CMK (cell line): Measurements from ENCODE around the gene HADHB.
"Not testable (repeated sequence)": the region's sequence is repeated elsewhere in the genome, so short reads cannot be mapped to it uniquely, and the experiment has no call there.

Experiments used
- DNase-seq: peaks from one replicate; pipeline ENCODE4 v3.0.0-alpha.2; 2010; ENCODE audit warnings: low read depth

HADHB gene

DNA sequence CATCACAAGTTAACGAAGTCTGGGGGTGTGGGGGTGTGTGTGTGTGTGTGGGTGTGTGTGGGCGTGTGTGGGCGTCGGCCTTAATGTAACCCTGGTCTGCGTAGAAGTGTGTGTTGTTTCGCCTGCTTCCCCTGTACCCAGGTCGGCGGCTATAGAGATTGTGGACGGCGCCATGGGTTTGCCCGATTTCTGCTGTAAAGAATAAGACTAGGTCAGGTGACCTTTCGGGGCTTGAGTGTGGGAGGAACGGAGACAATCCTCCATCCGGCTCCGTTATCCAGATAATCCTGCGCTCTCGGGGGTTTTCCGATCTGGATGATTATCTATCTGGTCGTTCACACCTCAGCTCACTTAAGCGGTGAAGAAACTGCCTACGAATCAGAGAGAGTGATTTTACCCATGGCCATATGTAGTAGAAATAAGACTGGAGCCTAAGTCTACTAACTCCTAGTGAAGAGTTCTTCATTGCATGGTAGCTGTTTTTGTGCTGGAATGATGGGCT is 543 bp downstream of the HADHB start:
- DNase-seq = no peak

DNA sequence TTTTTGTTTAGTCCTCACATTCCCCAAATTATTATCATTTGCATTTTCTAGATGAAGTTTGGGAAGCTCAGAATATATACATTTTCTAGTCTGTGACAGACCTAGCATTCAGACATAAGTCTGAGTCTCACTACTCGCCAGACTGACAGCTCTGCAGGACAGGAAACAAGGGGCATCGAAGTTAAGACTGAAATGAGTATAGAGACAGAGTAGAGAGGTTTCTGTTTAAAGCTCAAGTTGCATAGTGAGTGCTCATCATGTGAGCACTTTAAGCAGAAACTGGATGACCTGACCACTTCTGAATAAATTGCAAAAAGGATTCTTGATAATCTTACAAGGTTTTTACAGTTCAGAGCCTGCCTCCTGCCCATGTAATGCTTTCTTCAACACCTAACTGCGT is 1.1 kb downstream of the HADHB start:
- no peak for DNase-seq

DNA sequence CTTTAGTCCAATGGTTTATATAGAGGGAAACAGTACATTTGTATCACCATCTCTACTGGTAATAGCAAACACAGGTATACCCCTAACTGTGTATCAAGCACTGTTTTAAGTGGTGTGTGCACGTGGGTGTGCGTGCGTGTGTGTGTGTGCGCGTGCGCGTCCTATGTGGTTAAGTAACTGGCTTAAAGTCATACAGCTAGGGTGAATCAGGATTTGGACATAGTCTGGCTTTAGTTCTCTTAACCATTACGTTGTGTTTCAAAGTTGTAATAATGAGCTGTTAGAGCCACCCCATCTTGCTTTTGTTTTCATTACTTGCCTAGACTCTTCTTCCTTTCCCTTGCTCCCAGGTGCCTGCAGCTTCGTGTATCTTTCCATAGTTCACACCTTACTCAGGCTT is 2.1 kb downstream of the HADHB start:
- DNase-seq = no peak

DNA sequence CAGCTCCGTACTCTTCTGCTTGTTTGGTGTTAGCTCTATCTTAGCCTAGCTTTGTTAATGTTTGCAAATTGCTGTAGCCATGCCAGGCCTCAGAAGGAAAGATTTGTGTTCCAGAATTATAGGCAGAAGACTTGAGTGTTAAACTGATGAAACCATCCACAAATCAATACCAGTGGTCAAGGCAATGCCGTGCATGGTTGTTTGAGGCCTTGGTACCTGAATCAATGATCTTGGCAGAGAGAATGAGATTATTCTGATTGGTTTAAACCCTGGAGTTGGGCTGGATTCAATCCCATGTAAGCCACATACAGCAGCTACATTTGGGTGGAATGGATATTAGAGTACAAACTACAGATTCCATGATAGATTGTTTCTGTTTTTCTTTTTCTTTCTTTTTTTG is 4.9 kb downstream of the HADHB start:
- no peak for DNase-seq

DNA sequence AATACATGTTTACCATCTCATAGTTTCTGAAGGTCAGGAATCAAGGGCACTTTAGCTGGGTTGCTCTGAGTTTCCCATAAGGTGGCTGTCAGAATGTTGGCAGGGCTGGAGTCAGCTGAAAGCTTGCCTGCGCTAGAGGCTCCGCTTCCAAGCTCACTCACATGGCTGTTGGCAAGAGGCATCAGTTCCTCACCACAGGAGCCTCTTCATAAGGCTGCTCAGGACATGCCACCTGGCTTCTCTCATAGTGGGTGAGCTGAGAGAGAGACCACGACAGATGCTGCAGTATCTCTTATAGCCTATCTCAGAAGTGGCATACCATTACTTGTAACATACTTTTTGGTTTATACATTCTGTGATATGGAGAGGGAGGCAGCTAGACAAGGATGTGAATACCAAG is 7.2 kb downstream of the HADHB start:
- DNase-seq = no peak

DNA sequence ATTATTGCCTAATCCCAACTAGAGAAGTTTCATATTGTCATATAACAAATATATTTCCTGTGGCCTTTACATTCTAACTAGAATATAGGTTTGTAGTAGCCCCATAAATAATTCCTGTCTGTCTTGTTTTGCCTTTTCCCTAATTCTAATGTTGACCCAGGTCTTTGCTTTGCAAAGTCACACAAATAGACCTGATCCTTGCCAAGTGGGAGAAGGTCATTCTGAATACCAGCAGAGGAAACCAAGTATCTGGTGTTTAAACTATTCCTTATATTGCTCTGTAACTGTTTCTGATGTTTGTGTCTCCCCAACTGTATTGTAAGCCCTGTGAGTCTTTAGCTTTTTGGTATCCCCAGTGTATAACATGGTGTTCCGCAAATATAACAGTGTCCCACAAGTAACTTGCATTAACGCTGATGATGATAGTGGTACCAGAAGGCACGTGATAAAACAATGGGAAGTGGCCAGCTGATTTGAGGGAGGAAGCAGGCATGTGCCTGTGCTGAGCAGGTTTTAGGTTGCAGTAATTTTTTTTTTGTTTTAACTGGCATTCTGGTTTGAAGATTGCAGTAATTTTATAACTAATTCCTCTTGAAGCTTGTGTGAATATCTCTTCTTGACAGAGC is 11.1 kb downstream of the HADHB start:
- DNase-seq = no peak

DNA sequence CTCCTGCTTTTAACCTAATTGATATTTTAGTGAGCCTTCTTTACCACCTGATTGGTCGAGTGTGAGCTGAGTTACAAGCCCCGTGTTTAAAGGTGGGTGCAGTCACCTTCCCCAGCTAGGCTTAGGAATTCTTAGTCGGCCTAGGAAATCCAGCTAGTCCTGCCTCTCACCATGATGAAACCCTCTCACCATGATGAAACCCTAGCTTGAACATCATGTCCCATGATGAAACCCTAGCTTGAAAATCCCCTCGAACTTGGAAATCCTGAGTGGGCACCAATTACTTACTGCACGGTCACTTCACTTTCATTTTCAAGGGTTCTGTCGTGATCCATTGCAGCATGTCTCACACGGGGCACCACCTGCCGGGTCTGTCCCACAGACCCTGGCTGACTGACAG is 14.1 kb downstream of the HADHB start:
- not testable (repeated sequence) for DNase-seq

DNA sequence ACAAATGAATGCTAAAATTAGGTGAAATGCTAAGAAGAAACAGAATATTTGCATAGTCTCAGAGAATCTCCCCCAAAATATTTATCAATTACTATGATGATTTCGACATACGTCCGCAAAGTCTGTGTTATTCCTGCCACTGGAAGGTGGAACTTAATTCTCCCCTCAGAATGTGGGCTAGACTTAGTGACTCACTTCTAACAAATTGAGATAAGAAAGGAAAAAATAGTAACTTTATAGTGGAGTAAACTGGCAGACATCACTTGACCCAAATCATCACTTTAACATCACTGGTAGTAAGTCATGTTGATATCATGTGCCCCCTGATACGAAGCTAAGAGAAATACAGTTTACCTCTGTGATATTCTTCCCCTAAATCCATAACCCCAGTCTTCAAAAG is 23.5 kb downstream of the HADHB start:
- DNase-seq = no peak

DNA sequence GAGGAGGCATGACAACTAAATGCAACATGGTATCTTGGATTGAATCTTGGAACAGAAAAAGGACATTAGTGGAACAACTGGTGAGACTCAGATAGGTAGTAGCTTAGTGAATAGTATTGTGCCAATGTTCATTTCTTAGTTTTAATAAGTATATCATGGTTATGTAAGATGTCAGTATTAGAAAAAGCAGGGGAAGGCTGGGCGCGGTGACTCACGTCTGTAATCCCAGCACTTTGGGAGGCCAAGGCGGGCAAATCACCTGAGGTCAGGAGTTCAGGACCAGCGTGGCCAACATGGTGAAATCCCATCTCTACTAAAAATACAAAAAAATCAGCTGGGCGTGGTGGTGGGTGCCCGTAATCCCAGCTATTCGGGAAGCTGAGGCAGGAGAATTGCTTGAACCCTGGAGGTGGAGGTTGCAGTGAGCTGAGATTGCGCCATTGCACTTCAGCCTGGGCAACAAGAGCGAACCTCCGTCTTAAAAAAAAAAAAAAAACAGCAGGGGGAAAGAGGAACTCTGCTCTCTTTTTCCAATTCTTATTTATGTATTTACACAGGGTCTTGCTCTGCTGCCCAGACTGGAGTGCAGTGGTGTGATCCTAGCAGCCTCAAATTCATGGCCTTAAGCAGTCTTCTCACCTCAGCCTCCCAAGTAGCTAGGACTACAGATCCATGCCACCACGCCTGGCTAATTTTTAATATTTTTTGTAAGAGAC is 24.1 kb downstream of the HADHB start:
- DNase-seq = not testable (repeated sequence)

DNA sequence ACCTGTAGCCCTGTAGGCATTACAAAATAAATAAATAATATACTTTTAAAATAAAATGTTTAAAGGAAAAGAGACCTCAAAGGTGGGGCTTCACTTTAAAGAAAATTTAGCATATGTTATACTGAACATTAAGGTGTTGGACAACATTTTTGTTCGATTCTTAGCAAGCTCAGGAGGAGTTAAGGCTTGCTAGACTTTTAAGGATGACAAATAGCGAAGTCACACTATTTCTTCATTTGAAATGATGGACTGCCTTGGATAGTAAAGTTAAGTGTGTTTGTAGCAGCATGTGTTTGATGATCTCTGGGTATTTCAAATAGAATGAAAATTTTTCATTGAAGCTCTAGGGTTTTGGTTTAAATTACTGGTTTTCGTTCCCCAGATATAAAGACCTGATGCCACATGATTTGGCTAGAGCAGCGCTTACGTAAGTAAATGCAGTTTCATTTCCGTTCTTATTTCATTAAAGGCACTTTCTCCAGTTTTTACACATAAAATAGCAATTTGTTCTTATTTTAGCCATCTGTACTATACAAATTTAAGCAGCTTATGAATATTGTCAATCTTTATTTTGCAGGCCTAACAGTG is 24.9 kb downstream of the HADHB start:
- no peak for DNase-seq

DNA sequence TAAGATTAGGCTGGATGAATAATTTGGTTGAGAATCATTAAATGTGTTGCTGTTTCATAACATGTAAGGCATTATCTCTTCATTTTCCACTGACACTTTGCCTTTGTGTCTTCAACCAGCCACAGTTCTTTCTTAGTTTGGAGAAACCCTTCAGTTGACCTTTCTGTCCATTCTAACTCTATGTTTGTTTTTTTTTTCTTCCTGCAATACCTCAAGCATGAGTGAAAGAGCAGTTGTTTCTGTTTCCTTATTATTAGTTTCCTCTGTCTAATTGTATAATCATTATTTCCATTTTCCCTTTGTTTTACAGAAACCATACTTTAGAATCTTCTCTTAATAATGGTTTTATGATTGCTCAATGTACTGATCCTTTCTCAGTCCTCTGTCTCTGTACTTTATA is 25.6 kb downstream of the HADHB start:
- DNase-seq = no peak

DNA sequence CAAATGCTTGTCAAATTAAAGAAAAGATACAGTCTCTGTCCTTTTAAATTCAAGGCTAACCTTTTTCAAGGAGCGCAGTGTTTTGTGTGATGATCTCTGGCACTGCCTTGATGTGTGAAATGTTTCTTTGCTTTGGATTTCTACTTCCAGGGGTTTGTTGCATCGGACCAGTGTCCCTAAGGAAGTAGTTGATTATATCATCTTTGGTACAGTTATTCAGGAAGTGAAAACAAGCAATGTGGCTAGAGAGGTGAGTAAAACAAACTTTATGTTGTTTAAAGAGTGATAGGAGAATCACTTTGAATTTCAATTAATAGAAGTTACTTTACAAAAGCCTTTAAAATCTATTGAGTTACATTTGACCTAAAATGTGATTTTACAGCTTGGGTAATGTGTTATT is 28.8 kb downstream of the HADHB start:
- no peak for DNase-seq

DNA sequence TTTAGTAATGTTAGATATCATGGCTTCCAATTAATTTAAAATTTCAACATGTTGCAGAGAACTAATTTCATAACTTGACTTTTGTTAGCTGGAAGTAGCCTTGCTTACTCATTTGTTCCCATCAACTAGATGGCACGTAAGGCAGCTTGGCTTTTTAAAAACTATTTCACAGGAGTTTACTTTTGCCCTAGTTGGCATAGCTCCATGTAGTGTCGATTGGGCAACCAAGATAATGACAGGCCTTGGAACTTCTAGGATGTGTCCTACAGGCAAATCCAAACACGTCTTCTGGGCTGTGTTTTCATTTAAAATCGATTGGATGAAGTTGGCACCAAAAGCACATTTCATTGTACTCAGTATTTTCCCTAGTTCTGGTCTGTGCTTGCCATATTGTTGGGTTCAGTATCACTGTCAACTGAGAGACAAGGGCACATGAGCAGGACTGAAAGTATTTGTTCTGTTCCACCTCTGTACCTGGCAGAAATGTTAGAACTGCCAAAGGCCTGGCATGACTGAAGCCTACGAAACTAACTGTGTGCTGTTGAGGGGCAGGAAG is 29.4 kb downstream of the HADHB start:
- DNase-seq = no peak

DNA sequence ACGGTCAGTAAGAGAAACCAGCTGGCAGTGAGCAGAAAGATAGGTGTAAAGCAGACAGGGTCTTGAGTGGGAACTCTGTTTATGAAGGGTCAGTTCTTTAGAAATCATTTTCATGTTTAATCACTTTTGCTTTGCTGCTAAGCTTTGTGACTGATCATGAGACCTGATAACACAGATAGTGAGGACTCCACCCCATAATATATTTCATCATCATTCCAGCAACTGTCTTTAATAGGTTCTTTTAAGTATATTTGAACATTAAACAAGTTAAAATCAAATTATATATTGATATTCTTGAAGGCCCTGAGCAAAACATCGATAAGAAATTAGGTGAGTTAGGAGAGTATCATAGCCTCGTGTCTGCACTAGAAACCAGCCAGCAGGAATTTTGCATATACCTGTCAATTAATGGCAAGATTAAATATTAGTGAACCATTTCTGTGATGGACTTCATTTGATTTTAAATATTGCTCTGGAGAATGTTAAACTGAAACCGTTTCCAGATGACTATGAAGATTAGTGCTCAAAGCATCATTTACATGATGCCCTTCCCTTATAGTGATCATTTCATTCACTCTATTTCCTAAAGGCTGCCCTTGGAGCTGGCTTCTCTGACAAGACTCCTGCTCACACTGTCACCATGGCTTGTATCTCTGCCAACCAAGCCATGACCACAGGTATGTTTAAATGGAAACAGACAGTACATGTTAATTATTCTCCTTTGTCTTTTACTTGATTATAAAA is 31.9 kb downstream of the HADHB start:
- DNase-seq = no peak

DNA sequence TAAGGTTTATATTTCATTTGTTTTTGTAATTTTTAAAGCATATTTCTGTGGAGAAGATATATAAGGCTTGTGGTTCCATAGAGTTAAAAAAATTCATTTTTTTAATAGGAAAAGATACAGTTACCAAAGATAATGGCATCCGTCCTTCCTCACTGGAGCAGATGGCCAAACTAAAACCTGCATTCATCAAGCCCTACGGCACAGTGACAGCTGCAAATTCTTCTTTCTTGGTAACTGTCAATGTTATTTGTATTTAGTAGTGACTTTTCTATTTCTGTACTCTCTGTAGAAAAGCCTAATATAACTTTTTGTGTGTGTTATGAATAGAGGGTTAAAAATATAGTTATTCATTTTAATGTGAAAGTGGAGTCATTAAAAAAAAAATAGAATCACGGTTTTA is 35.1 kb downstream of the HADHB start:
- no peak for DNase-seq

DNA sequence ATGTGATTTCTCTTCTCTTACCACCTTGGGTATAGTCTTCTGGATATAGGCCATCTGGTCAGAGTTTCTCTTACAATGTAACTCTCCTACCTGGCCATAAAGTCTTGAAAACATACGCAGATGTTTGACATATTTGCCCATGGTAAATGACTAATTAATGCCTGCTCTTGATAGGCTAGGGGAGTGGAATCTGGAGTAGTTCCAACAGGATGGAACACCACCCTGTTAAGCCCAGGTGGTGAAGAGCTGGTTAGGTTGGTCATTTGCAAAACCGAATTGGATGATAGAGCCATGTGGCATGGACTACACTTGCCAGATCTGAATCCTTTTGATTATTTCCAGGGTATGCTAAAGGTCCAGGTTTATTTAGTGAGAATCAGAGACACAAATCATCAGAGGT is 36.5 kb downstream of the HADHB start:
- no peak for DNase-seq

DNA sequence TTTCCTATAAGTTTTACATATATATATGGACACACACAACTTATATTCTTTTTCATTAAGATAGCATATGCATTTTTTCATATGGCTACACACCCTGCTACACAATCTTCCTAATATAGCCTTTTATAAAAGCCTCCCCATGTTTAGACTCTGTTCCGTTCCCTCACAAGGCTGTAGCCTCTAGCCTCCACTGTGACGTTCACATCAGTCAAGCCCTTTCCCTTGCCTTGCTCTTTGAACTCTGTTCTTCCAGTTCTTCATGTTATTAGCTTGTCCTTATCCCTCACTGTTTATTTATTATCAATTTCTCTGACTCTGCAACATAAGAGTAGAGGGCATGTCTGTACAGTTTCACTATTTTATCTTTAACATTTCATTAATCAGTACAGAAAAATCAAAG is 38.9 kb downstream of the HADHB start:
- no peak for DNase-seq

DNA sequence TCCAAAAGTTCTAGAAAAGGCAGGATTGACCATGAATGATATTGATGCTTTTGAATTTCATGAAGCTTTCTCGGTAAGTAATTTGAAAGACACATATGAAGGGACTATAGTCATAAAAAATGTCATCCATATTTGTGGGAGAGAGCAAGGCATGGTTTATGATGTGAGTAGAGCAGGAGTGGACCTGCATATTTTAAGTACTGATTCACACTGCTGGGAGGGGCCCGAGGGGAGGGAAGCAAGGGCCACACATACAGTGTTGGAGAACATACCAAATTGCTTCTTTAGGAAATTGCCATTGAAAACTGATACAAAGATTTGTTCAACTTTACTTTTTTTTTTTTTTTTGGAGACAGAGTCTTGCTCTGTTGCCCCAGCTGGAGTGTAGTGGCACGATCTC is 39.4 kb downstream of the HADHB start:
- DNase-seq = no peak

DNA sequence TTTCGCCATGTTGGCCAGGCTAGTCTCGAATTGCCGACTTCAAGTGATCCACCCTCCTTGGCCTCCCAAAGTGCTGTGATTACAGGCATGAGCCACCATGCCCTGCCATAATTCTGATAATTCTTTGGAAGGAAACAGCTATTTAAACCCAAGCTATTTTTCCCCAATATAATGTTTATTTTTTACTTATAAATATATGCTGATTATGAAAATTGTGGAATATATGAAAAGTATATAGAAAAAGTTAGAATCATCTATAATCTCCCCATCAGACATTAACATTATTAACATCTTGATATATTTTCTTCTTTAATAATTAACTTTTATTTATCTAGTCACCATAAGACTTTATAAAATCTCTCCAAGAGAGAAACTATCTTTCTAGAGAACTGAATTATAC is 41.2 kb downstream of the HADHB start:
- no peak for DNase-seq

DNA sequence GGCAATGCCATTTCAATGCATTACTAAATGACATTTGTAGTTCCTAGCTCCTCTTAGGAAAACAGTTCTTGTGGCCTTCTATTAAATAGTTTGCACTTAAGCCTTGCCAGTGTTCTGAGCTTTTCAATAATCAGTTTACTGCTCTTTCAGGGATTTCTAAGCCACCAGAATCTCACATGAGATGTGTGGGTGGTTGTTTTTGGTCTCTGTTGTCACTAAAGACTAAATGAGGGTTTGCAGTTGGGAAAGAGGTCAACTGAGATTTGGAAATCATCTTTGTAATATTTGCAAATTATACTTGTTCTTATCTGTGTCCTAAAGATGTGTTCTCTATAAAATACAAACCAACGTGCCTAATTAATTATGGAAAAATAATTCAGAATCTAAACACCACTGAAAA is 45.3 kb downstream of the HADHB start:
- DNase-seq = no peak

DNA sequence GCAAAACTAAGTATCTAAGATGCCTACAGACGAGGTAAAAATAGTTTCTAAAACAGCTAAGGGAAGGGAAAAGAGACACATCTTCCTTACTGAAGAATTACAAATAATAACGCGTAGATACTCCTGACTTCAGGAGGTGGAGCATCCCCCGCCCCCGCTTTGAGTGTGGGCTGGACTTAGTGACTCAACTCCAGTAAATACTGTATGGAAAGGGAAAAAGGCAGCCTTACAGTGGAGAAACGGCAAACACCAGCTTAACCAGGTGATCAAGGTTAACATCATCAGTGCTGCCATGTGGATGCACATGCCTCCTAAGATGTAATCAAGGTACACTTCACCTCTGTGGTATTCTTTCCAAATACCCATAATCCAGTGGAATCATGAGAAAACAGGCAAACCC is 47.9 kb downstream of the HADHB start:
- DNase-seq = no peak

DNA sequence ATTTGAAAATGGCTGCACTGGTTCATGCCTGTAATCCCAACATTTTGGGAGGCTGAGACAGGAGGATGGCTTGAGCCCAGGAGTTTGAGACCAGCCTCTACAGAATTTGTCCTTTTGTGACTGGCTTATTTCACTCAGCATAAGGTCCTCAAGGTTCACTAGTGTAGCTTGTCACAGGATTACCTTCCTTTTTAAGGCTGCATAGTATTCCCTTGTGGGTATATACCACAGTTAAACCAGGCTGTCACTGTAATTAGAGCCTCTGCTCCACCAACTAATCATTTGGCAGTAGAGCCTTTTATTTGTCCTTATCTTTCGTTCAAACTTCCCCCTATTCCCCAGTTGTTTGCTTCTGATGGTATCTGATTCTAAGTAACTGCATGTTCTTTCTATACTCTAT is 50.8 kb downstream of the HADHB start:
- no peak for DNase-seq

DNA sequence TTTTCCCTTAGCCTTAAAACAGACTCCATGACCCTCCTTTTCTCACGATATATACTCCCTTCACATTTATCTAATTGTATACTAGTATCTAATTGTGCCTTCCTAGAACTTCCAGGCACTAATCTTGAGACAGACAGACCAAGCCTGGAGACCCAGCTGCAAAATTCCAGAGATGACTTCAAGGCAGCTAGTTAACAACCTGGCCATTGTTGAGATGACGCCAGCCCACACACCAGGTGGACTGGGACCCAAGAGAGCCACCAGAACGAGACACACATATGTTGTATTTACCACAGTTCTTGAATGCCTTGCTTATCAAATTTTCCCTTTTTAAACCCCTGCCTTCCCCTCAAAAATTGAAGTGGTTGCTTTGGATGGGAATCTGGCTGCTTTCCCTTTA is 52.3 kb downstream of the HADHB start:
- no peak for DNase-seq
